GM12892 (cell line): Measurements from ENCODE around the gene DGKI.

Experiments
- POLR2A ChIP-seq: IDR thresholded peaks from 2 replicates; pipeline ENCODE4 v1.6.1; 2011; ENCODE audit warnings: low read depth, low read length, control low read depth
- POLR2AphosphoS5 ChIP-seq: IDR thresholded peaks from 2 replicates; pipeline ENCODE4 v1.6.1; 2011; ENCODE audit warnings: low read depth, low read length, control low read depth

- TF ChIP-seq POLR2AphosphoS5 (no peak), POLR2A (no peak)
Observed at GRCh38 chr7:137718355-137718754, 128.4 kb downstream of the DGKI start.
